Adrenal gland (tissue), 12 donors: Measurements from ENCODE around the gene RIPK3. TPM values are rescaled to one million over a fixed set of nuclear protein-coding genes. Genes with fewer than 3 reads are reported as not detected.

Experiments used
- DNase-seq, 7 donors: peaks; one replicate each; pipeline ENCODE4 v3.0.0-alpha.2; 2019 to 2020
- H3K27ac ChIP-seq, 5 donors: fragments of 200-600 bp; sonication (generic) in 4 of 5; 1 replicate in 3 of 5; 2 replicates in 2 of 5; pipeline versions ENCODE4 v1.5.1 to v1.8.0; 2016 to 2020; ENCODE audit warnings: mild to moderate bottlenecking in 1 of 5
- H3K27me3 ChIP-seq: fragments of 200-600 bp; 2 replicates; pipeline ENCODE4 v1.8.0; 2021
- H3K36me3 ChIP-seq, 2 donors: fragments of 200-600 bp; replicated peaks in 1 of 2; 1 replicate in 1 of 2; 2 replicates in 1 of 2; pipeline versions ENCODE4 v1.5.1 to v1.8.0; 2018 to 2022
- H3K4me1 ChIP-seq, 2 donors: fragments of 200-600 bp; replicated peaks in 1 of 2; 1 replicate in 1 of 2; 2 replicates in 1 of 2; pipeline versions ENCODE4 v1.5.1 to v1.8.0; 2018 to 2021
- H3K4me3 ChIP-seq, 4 donors: fragments of 200-600 bp; sonication (generic) in 3 of 4; one replicate each; pipeline ENCODE4 v1.5.1; 2016 to 2018
- H3K9me3 ChIP-seq, 3 donors: fragments of 200-600 bp; sonication (generic) in 1 of 3; replicated peaks in 1 of 3; 1 replicate in 2 of 3; 2 replicates in 1 of 3; pipeline versions ENCODE4 v1.5.1 to v1.8.0; 2016 to 2021
- POLR2A ChIP-seq, 2 donors: fragments of 450-650 bp; IDR thresholded peaks; one replicate each; pipeline ENCODE4 v1.6.1; 2017; ENCODE audit warnings: antibody characterized with exemption in 2 of 2, mild to moderate bottlenecking in 2 of 2, moderate library complexity in 1 of 2
- WGBS, 4 donors: extraction: QIAGEN DNeasy Blood & Tissue Kit in 2 of 4; methylation state at CpG; one replicate each; pipeline versions ENCODE4 v1.1.5 to v1.1.7; 2013 to 2017; 5-methylcytosine and 5-hydroxymethylcytosine counted together
- intact Hi-C, 2 donors: fragments of 100-400 bp; cut with DNase I; formaldehyde crosslinking; loops; one replicate each; pipeline versions ENCODE4 v1.14.1 to v1.15.0; 2022 to 2023
- polyA plus RNA-seq, 3 donors: library from polyadenylated mRNA; stranded (reverse); fragments of 200-250 nt in 2 of 3; fragments of 350-450 nt in 1 of 3; fragmentation: Illumina TruSeq in 1 of 3; extraction: RNeasy Lipid Tissue Mini Kit (QIAGEN cat#74804) in 1 of 3; gene quantifications; one replicate each; pipeline ENCODE4 v1.2.3, GENCODE V29; 2013 to 2014
- total RNA-seq, 9 donors: library from RNA; depleted of rRNA in 4 of 9; stranded (reverse); fragments of >200 nt in 4 of 9; fragments of 120-200 nt in 1 of 9; fragmentation: NEBNext Ultra II Directional in 1 of 9; extraction: Animal tissue kit (Norgen Biotek cat#: 25700) in 1 of 9; gene quantifications; one replicate each; pipeline versions ENCODE4 v1.1.0 to v1.2.4, GENCODE V29; 2013 to 2023
- TF ChIP-seq, protein P1 (sequence below), 6 experiments: fragments of 450-650 bp in 4 of 6; fragments of 200-600 bp in 2 of 6; sonication (generic) in 1 of 6; IDR thresholded peaks; 1 replicate in 5 of 6; 2 replicates in 1 of 6; pipeline versions ENCODE4 v1.5.1 to v1.8.0; 2016 to 2021; ENCODE audit warnings: antibody characterized with exemption in 6 of 6, mild to moderate bottlenecking in 2 of 6, moderate library complexity in 1 of 6
- donor health status: healthy with polysubstance abuse.
- donor health status: Bipolar disorder and iron deficiency.
- donor health status: DM: yes; HTN: yes; CAD: no.
- donor health status: DM: no; HTN: no; CAD: no.
- donor health status: DM: no; HTN: no; CAD: no.
- donor health status: DM: yes; HTN: yes; CAD: no.

RIPK3 gene
- total and polyA plus RNA-seq, 12 donors, result 0.50 to 10.4 (median 3.8) TPM

DNA sequence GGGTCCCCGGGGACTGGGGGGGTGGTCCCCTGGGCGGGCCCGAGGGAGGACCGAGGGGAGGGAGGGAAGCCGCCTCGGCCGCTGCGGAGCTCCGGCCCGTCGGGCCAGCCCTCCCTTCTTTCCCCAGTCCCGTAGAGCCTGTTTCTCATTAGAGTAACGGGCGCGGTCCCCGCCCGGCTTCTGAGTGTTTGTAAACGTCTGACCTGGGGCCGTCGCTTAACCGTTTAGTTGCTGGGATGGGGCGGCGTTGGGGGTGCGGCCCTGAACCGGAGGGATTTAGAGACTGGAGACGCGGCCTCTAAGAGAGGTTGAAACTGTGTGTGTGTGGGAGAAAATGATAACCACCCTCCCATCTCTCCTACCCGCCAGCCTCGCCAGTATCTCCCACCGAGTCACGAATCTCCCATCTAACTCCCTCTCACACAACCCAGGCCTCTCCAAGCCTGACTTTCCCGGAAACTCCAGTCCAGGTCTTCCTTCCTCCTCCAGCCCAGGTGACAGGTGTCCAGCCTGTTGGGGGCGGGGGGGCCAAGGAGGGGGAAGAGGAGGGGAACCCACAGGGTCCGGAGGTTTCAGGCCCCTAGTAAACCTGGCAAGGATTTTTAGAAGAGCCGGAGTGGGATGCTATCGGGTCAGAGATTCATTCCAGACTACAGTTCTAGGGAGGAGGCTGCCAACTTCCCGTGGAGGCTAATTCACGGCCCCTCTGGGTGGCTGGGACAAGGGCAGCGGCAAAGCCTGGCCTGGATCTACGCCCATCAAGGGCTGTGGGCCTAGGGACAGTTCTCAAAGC is 27.1 kb upstream of the RIPK3 start:
- peak overlapping the region; percentile 84 to 97 (median 88) for H3K27ac ChIP-seq
- no peaks in the 10 kb centered on the region for H3K36me3 ChIP-seq
- intact Hi-C loops, result loop anchor here (5.0 kb wide), 2 partner anchors 50 to 65 kb away; no protein-coding TSS in a partner anchor
- 0 to 3% (median 1%) methylated on average over 23 to 40 of the region's 40 CpGs for WGBS, 4 donors
- H3K4me1 ChIP-seq, result peaks cover 11 to 27% of the 10 kb centered on the region in 2 donors
- H3K27me3 ChIP-seq, result no peaks in the 10 kb centered on the region
- no peaks in the 10 kb centered on the region for H3K9me3 ChIP-seq
- H3K4me3 ChIP-seq, result peak overlapping the region in 2 of 4 donors; percentile 56 to 83
- peak in 1 of 2 donors; percentile 73 for TF ChIP-seq POLR2A (IDR thresholded peaks at IDR 0.05)
- TF ChIP-seq, protein P1, sequence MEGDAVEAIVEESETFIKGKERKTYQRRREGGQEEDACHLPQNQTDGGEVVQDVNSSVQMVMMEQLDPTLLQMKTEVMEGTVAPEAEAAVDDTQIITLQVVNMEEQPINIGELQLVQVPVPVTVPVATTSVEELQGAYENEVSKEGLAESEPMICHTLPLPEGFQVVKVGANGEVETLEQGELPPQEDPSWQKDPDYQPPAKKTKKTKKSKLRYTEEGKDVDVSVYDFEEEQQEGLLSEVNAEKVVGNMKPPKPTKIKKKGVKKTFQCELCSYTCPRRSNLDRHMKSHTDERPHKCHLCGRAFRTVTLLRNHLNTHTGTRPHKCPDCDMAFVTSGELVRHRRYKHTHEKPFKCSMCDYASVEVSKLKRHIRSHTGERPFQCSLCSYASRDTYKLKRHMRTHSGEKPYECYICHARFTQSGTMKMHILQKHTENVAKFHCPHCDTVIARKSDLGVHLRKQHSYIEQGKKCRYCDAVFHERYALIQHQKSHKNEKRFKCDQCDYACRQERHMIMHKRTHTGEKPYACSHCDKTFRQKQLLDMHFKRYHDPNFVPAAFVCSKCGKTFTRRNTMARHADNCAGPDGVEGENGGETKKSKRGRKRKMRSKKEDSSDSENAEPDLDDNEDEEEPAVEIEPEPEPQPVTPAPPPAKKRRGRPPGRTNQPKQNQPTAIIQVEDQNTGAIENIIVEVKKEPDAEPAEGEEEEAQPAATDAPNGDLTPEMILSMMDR (IDR thresholded peaks at IDR 0.05), result peak in 1 of 6 experiments; percentile 3
- DNase-seq, result peak; percentile 89 to 92 (median 91)

DNA sequence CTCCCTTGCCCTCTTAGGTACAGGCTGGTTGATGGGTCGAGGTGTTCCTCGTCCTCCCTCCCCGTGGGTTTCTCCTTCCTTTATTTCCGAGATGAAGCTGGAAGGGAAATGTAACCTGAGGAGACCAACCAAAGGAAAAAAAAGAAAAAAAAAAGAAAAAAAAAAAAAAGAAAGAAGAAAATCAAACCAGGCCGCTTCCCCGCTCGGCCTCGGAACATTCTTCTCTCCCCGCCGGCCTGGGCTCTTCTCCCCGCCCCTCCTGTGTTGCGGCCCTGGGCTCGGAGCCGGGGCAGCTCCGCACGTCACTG is 26.6 kb upstream of the RIPK3 start:
- Histone ChIP-seq H3K27me3 (no peaks in the 10 kb centered on the region), H3K9me3 (no peaks in the 10 kb centered on the region), H3K4me3 (peak overlapping the region in 2 of 4 donors; percentile 56 to 83), H3K4me1 (peaks cover 11 to 27% of the 10 kb centered on the region in 2 donors), H3K36me3 (no peaks in the 10 kb centered on the region), H3K27ac (peak overlapping the region; percentile 84 to 97 (median 88))
- TF ChIP-seq, protein P1 (IDR thresholded peaks at IDR 0.05), result no peak
- no peak for TF ChIP-seq POLR2A (IDR thresholded peaks at IDR 0.05)
- DNase-seq, result no peak
- 1 to 2% (median 1%) methylated on average over 16 of the region's 16 CpGs for WGBS, 4 donors
- intact Hi-C loops, result loop anchor here (5.0 kb wide), 2 partner anchors 51 to 66 kb away; no protein-coding TSS in a partner anchor

- intact Hi-C loops, result loop anchor here (5.0 kb wide), 2 partner anchors 51 to 66 kb away; no protein-coding TSS in a partner anchor
- no peaks in the 10 kb centered on the region for H3K27me3 ChIP-seq
- peak overlapping the region in 1 of 4 donors; percentile 83 for H3K4me3 ChIP-seq
- peak in 1 of 2 donors; percentile 30 for TF ChIP-seq POLR2A (IDR thresholded peaks at IDR 0.05)
- TF ChIP-seq, protein P1 (IDR thresholded peaks at IDR 0.05), result peak; percentile 67 to 98 (median 92)
- no peaks in the 10 kb centered on the region for H3K36me3 ChIP-seq
- WGBS, 4 donors, result 3 to 7% (median 4%) methylated on average over 24 to 28 of the region's 28 CpGs
- H3K27ac ChIP-seq, result peak overlapping the region; percentile 84 to 97 (median 88)
- H3K9me3 ChIP-seq, result no peaks in the 10 kb centered on the region
- DNase-seq, result peak; percentile 81 to 95 (median 92)
- H3K4me1 ChIP-seq, result peaks cover 11 to 27% of the 10 kb centered on the region in 2 donors
Observed at GRCh38 chr14:24365600-24366412, 26.0 kb upstream of the RIPK3 start.

DNA sequence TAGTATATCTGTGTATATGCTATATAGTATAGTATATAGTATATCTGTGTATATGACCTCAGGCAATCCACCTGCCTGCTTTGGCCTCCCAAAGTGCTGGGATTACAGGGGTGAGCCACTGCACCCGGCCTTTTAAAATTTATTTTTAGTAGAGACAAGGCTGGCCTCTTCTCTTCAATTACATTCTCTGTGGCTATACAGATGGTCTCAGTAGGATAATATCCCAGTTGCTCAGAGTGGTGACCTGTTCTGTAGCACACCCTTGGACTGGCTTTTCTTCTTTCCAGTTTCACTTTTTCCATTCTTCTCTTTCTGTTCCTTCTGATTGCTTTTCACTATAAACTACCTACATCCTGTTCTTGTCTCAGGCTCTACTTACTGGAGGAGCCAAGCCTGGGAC is 25.1 kb upstream of the RIPK3 start:
- intact Hi-C loops, result loop anchor here (5.0 kb wide), 2 partner anchors 52 to 67 kb away; no protein-coding TSS in a partner anchor

More for the DNA sequence above, 25.1 kb upstream of the RIPK3 start:
- WGBS, 4 donors, result 59 to 80% (median 78%) methylated on average over 1 of the region's 1 CpG
- Histone ChIP-seq H3K9me3 (no peaks in the 10 kb centered on the region), H3K27me3 (no peaks in the 10 kb centered on the region), H3K4me3 (no peak overlapping the region), H3K27ac (peak overlapping the region in 3 of 5 donors; percentile 84 to 94 (median 86)), H3K36me3 (no peaks in the 10 kb centered on the region), H3K4me1 (peaks cover 11 to 27% of the 10 kb centered on the region in 2 donors)
- TF ChIP-seq POLR2A (IDR thresholded peaks at IDR 0.05), result no peak
- TF ChIP-seq, protein P1 (IDR thresholded peaks at IDR 0.05), result no peak
- DNase-seq, result peak in 1 of 7 donors; percentile 24
